MM.1S (cell line): ENCODE data around the gene ITFG1.

Experiments used
- DNase-seq: peaks from one replicate; pipeline ENCODE4 v3.0.0-alpha.2; 2015
- H2AFZ ChIP-seq: fragments of 300-600 bp; sonication (generic); 2 replicates; pipeline ENCODE4 v1.6.0; 2016; ENCODE audit warnings: antibody characterized with exemption, low read length
- H3F3A ChIP-seq: fragments of 300-600 bp; sonication (generic); 2 replicates; pipeline ENCODE4 v1.6.1; 2016; ENCODE audit warnings: mild to moderate bottlenecking, antibody characterized with exemption, low read length, moderate library complexity, mixed read lengths; ENCODE audit not compliant: insufficient read depth
- H3K27ac ChIP-seq: fragments of 300-600 bp; sonication (generic); 2 replicates; pipeline ENCODE4 v1.5.1; 2016; ENCODE audit warnings: mild to moderate bottlenecking, low read length
- H3K27me3 ChIP-seq: fragments of 300-600 bp; sonication (generic); replicated peaks from 2 replicates; pipeline ENCODE4 v1.6.0; 2016; ENCODE audit warnings: low read length; ENCODE audit not compliant: insufficient read depth
- H3K36me3 ChIP-seq: fragments of 300-600 bp; sonication (generic); replicated peaks from 2 replicates; pipeline ENCODE4 v1.6.1; 2016; ENCODE audit warnings: mild to moderate bottlenecking, low read length, mixed read lengths; ENCODE audit not compliant: insufficient read depth
- H3K4me1 ChIP-seq: fragments of 300-600 bp; sonication (generic); 2 replicates; pipeline ENCODE4 v1.6.1; 2016; ENCODE audit warnings: low read length, mixed read lengths
- H3K4me2 ChIP-seq: fragments of 300-600 bp; sonication (generic); 2 replicates; pipeline ENCODE4 v1.6.0; 2016; ENCODE audit warnings: low read depth, low read length
- H3K4me3 ChIP-seq: fragments of 300-600 bp; sonication (generic); 2 replicates; pipeline ENCODE4 v1.5.1; 2016; ENCODE audit warnings: low read length, mixed read lengths
- H3K79me2 ChIP-seq: fragments of 300-600 bp; sonication (generic); 2 replicates; pipeline ENCODE4 v1.6.1; 2016; ENCODE audit warnings: mixed run types, low read length, mixed read lengths
- H3K9ac ChIP-seq: fragments of 300-600 bp; sonication (generic); 2 replicates; pipeline ENCODE4 v1.6.1; 2016; ENCODE audit warnings: low read length, mixed read lengths
- H3K9me2 ChIP-seq: fragments of 300-600 bp; sonication (generic); replicated peaks from 2 replicates; pipeline ENCODE4 v1.6.1; 2016; ENCODE audit warnings: mild to moderate bottlenecking, low read length, mixed read lengths; ENCODE audit not compliant: insufficient read depth
- H3K9me3 ChIP-seq: fragments of 300-600 bp; sonication (generic); replicated peaks from 2 replicates; pipeline ENCODE4 v1.6.1; 2016; ENCODE audit warnings: mild to moderate bottlenecking, low read length, mixed read lengths; ENCODE audit not compliant: insufficient read depth
- H4K20me1 ChIP-seq: fragments of 300-600 bp; sonication (generic); 2 replicates; pipeline ENCODE4 v1.6.1; 2016; ENCODE audit warnings: mild to moderate bottlenecking, low read length, moderate library complexity, mixed read lengths; ENCODE audit not compliant: insufficient read depth
- CTCF ChIP-seq: fragments of 300-600 bp; sonication (generic); IDR thresholded peaks from 2 replicates; pipeline ENCODE4 v1.5.1; 2016; ENCODE audit warnings: antibody characterized with exemption, low read length, mixed read lengths
- EZH2 ChIP-seq: fragments of 300-600 bp; sonication (generic); optimal IDR thresholded peaks from 2 replicates; pipeline ENCODE3; 2017; ENCODE audit warnings: low read depth, mild to moderate bottlenecking, antibody characterized with exemption, low read length, mixed read lengths
- EZH2phosphoT487 ChIP-seq: fragments of 300-600 bp; sonication (generic); IDR thresholded peaks from 2 replicates; pipeline ENCODE4 v1.6.1; 2018; ENCODE audit warnings: antibody characterized with exemption, low read length

ITFG1 gene

DNA sequence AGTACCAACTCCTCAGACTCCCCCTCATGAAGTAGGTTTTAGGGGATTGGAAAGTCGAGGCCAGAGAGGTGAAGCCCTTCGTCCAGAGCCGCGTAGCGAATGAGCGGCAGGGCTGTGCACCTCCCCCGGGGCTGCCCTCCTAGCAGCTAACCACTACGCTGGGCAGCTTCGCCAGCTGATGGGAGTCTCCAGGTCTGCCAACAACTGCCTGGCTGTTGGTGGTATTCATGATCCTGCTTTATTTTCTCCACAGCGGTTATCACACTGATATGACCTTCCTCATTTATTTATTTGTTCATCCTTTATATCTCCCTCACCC lies 316.3 kb downstream of the ITFG1 start:
- H3K9me2 ChIP-seq, result no peaks in the 10 kb centered on the region
- H4K20me1 ChIP-seq, result no peaks in the 10 kb centered on the region
- H3K79me2 ChIP-seq, result peaks cover 6% of the 10 kb centered on the region; the same call in 1 of the 2 replicates
- peak overlapping the region; percentile 61 for H2AFZ ChIP-seq
- no peaks in the 10 kb centered on the region for H3K36me3 ChIP-seq
- no peak overlapping the region for H3K9ac ChIP-seq
- peak overlapping the region; percentile 32 for H3K4me3 ChIP-seq
- DNase-seq, result no peak
- peak overlapping the region; percentile 46; the same call in 1 of the 2 replicates for H3K4me2 ChIP-seq
- no peaks in the 10 kb centered on the region for H3K9me3 ChIP-seq
- H3K27ac ChIP-seq, result no peak overlapping the region
- H3F3A ChIP-seq, result peaks cover 9% of the 10 kb centered on the region
- TF ChIP-seq EZH2phosphoT487, result no peak
- TF ChIP-seq EZH2, result no peak
- no peaks in the 10 kb centered on the region; the same call in 1 of the 2 replicates for H3K27me3 ChIP-seq
- no peaks in the 10 kb centered on the region for H3K4me1 ChIP-seq

GRCh38 chr16:47143677-47144558 lies 316.9 kb downstream of the ITFG1 start, which contains the start of gene NETO2:
Gene NETO2 (minus strand): TSS chr16:47143945. CDS start chr16:47143612, 333 bp downstream.
- Histone ChIP-seq H3F3A (peaks cover 9% of the 10 kb centered on the region), H3K4me3 (peak within 1 kb of the TSS; percentile 76), H4K20me1 (no peaks in the 10 kb centered on the region), H3K27ac (no peak within 1 kb of the TSS), H3K9ac (peak within 1 kb of the TSS; percentile 40; the same call in 1 of the 2 replicates), H3K4me1 (no peaks in the 10 kb centered on the region), H3K36me3 (no peaks in the 10 kb centered on the region), H3K9me2 (no peaks in the 10 kb centered on the region), H3K79me2 (peaks cover 11% of the 10 kb centered on the region; the same call in 1 of the 2 replicates), H2AFZ (peak within 1 kb of the TSS; percentile 84), H3K4me2 (peak within 1 kb of the TSS; percentile 84), H3K27me3 (no peaks in the 10 kb centered on the region; the same call in 1 of the 2 replicates), H3K9me3 (no peaks in the 10 kb centered on the region)
- peak; percentile 51 for DNase-seq
- TF ChIP-seq EZH2 (no peak), CTCF (peak; percentile 38), EZH2phosphoT487 (no peak)

DNA sequence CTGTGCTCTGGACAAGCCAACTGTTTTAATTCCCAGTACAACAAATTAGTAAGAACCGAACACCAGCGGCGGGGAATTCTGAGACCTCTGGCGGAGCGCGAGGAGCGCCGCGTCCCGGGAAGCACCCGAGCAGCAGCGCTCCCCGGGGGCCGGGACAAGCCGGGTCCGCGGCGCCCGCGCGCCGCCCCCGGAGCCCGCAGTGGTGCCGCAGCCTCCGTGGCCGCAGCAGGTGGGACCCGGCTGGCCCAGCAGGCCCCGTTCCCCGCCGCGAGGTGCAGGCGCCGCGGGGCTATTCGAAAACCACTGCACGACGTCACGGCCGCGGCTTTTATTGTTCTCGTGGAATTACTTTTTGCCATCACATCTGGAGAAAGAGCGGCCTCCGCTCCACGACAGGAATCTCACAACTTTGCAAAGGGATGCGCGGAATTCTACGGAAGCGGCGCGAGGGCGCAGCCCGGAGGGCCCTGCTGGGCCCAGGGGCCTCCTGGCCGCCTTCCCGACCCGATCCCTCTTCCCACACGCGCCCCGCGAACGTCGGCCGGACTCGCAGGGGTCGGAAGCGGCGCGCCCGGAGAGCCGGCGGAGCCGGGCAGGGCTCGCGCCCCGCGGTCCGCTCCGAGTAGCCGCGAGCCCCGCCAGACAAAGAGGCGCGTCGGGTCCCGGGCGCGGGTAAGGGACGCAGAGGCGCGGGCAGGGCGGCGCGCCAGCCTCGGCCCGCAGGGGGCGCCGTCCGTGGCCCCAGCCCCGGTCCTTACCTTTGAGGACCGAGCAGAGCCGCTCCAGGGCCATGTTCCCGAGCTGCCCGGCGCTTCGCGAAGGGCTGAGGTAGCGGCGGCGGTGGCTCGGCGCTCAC lies 317.8 kb downstream of the ITFG1 start:
- peak overlapping the region; percentile 84 for H2AFZ ChIP-seq
- peak overlapping the region; percentile 40; the same call in 1 of the 2 replicates for H3K9ac ChIP-seq
- H3K4me1 ChIP-seq, result no peaks in the 10 kb centered on the region
- DNase-seq, result peak; percentile 79
- peaks cover 9% of the 10 kb centered on the region for H3F3A ChIP-seq
- H3K4me3 ChIP-seq, result peak overlapping the region; percentile 76
- H3K36me3 ChIP-seq, result no peaks in the 10 kb centered on the region
- no peaks in the 10 kb centered on the region for H3K9me3 ChIP-seq
- H3K27ac ChIP-seq, result no peak overlapping the region
- H3K4me2 ChIP-seq, result peak overlapping the region; percentile 84
- H3K79me2 ChIP-seq, result peaks cover 16% of the 10 kb centered on the region; the same call in 1 of the 2 replicates
- TF ChIP-seq CTCF (peak; percentile 59), EZH2phosphoT487 (no peak), EZH2 (no peak)
- no peaks in the 10 kb centered on the region for H4K20me1 ChIP-seq
- no peaks in the 10 kb centered on the region; the same call in 1 of the 2 replicates for H3K27me3 ChIP-seq
- no peaks in the 10 kb centered on the region for H3K9me2 ChIP-seq
